ENCODE measurements around the gene LYPD6B. TPM values are rescaled to one million over a fixed set of nuclear protein-coding genes. Genes with fewer than 3 reads are reported as not detected.

The LYPD6B gene
- total RNA-seq, 1 experiment from 2014 or later: 2.0 TPM

GRCh38 chr2:149006883-149007543, 31.5 kb upstream of the LYPD6B start:
- peak overlapping the region in 1 of 3 experiments; percentile 9; a peak in 1 of 7 replicates for H3K27ac Mint-ChIP-seq
- H3K9ac ChIP-seq (ENCODE audit: extremely low read depth, insufficient read length, low read length): no peak overlapping the region
- no peaks in the 10 kb centered on the region for H3K79me2 ChIP-seq (ENCODE audit: insufficient read depth, low read length)
- no peak overlapping the region for H3K56ac ChIP-seq (ENCODE audit: insufficient read length, low read depth, low read length)
- peaks cover 58 to 84% (median 76%) of the 10 kb centered on the region in 3 experiments for H3K36me3 Mint-ChIP-seq (ENCODE audit: insufficient read depth in 1 of 3, low read depth in 3 of 3)
- H3K23ac ChIP-seq (ENCODE audit: insufficient read length, low read depth, low read length): no peak overlapping the region
- no peak overlapping the region for H3K4me2 ChIP-seq (ENCODE audit: insufficient read depth, insufficient read length, low read length)
- H2AK5ac ChIP-seq (ENCODE audit: insufficient read length, low read length): no peak overlapping the region
- H4K20me1 ChIP-seq (ENCODE audit: control insufficient read depth, insufficient read depth, insufficient read length): no peaks in the 10 kb centered on the region
- DNase-seq: no peak
- no peaks in the 10 kb centered on the region for H3K79me1 ChIP-seq (ENCODE audit: insufficient read depth, low read depth, low read length, poor library complexity, severe bottlenecking)
- no CpG with 5 or more reads among the region's 4 CpGs for WGBS (ENCODE audit: extremely low coverage, insufficient read length, low lambda C conversion rate)
- no peaks in the 10 kb centered on the region for H3K23me2 ChIP-seq (ENCODE audit: insufficient read length, low read depth, low read length, poor library complexity, severe bottlenecking)
- no peak overlapping the region for H4K91ac ChIP-seq (ENCODE audit: insufficient read length, low read depth, low read length)
- no peak overlapping the region for H2BK120ac ChIP-seq (ENCODE audit: low read depth, low read length, poor library complexity, severe bottlenecking)
- H4K8ac ChIP-seq (replicated peaks; ENCODE audit: insufficient read length, low read depth, low read length): no peak overlapping the region
- peaks cover 25 to 28% of the 10 kb centered on the region in 2 experiments for H3K4me1 Mint-ChIP-seq
- TF ChIP-seq, protein P1, sequence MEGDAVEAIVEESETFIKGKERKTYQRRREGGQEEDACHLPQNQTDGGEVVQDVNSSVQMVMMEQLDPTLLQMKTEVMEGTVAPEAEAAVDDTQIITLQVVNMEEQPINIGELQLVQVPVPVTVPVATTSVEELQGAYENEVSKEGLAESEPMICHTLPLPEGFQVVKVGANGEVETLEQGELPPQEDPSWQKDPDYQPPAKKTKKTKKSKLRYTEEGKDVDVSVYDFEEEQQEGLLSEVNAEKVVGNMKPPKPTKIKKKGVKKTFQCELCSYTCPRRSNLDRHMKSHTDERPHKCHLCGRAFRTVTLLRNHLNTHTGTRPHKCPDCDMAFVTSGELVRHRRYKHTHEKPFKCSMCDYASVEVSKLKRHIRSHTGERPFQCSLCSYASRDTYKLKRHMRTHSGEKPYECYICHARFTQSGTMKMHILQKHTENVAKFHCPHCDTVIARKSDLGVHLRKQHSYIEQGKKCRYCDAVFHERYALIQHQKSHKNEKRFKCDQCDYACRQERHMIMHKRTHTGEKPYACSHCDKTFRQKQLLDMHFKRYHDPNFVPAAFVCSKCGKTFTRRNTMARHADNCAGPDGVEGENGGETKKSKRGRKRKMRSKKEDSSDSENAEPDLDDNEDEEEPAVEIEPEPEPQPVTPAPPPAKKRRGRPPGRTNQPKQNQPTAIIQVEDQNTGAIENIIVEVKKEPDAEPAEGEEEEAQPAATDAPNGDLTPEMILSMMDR (conservative IDR thresholded peaks at IDR 0.05): no peak
- no peak overlapping the region for H2BK12ac ChIP-seq (ENCODE audit: insufficient read length, low read depth, low read length)
- peaks cover 13% of the 10 kb centered on the region for H3K9me3 ChIP-seq (ENCODE audit: control insufficient read depth, low read depth, low read length)
- peaks cover 6 to 18% of the 10 kb centered on the region in 2 experiments for H3K9me3 Mint-ChIP-seq
- H2AFZ ChIP-seq (ENCODE audit: low read length): no peak overlapping the region
- no peak overlapping the region for H3K4ac ChIP-seq (ENCODE audit: low read depth, low read length)
- no peak overlapping the region for H4K5ac ChIP-seq (ENCODE audit: insufficient read length, low read depth, low read length)
- no peak overlapping the region for H3K4me3 Mint-ChIP-seq
- no peak overlapping the region for H3K14ac ChIP-seq (ENCODE audit: insufficient read depth, low read length)
- no peaks in the 10 kb centered on the region; the same call in 1 of the 2 replicates for H3K27me3 Mint-ChIP-seq (ENCODE audit: low read depth)
- no peak overlapping the region for H3K18ac ChIP-seq (ENCODE audit: insufficient read length, low read depth, low read length)
- H2BK20ac ChIP-seq (ENCODE audit: low read depth, low read length, poor library complexity, severe bottlenecking): no peak overlapping the region
- no peak overlapping the region for H2BK5ac ChIP-seq (ENCODE audit: insufficient read length, low read length)
- no peak overlapping the region for H3T11ph ChIP-seq (ENCODE audit: low read length)
- no peaks in the 10 kb centered on the region for H3K27me3 ChIP-seq (ENCODE audit: insufficient read depth, low read length)
- no peaks in the 10 kb centered on the region; the same call in 1 of the 2 replicates for H3K4me1 ChIP-seq (ENCODE audit: insufficient read depth, low read length)
- H3K27ac ChIP-seq (ENCODE audit: insufficient read length, low read depth, low read length): no peak overlapping the region
- H2BK15ac ChIP-seq (ENCODE audit: low read depth, low read length): no peak overlapping the region

Data from H9 (cell line).